ENCODE measurements around the gene HARBI1. TPM values are rescaled to one million over a fixed set of nuclear protein-coding genes. Genes with fewer than 3 reads are reported as not detected.
A peak's percentile ranks its signal among the peaks of the same experiment; 100 is the strongest.

HARBI1 gene
- total and polyA plus RNA-seq, 10 of the 15 experiments (the other 5 are each of a cell fraction or from before 2014, with no cell fraction given): 3.6 to 8.4 (median 5.2) TPM

GRCh38 chr11:46560300-46560991, 56.6 kb downstream of the HARBI1 start:
- RAD21 ChIA-PET (ENCODE audit: unreplicated experiment): interaction anchor here (0.6 to 2.7 kb wide), 17 partner anchors 10 to 211 kb away, joined by 3 to 20 read pairs (median 4); partner anchors contain the start of genes AMBRA1, ATG13 and HARBI1
- H3K79me2 ChIP-seq (ENCODE audit: control insufficient read depth, insufficient read depth, low read length): peaks cover 69% of the 10 kb centered on the region
- SMC1A ChIA-PET (ENCODE audit: uncharacterized antibody, unreplicated experiment): interaction anchor here (0.7 to 5.4 kb wide), 21 partner anchors 11 to 279 kb away, joined by 3 to 34 read pairs (median 4); partner anchors contain the start of genes AMBRA1, ARHGAP1, ATG13 and HARBI1
- intact Hi-C loops (cut with micrococcal nuclease; ENCODE audit: unreplicated experiment) (no loop called here), in situ Hi-C loops (cut with MboI) (no loop called here)
- peak; percentile 33 for DNase-seq (ENCODE audit: low read depth, low spot score)
- peak overlapping the region; percentile 46 for H2AFZ ChIP-seq (ENCODE audit: control insufficient read depth, low read depth, low read length)
- POLR2A ChIA-PET: interaction anchor here (0.7 to 2.7 kb wide), 11 partner anchors 10 to 139 kb away, joined by 3 to 11 read pairs (median 3); partner anchors contain the start of genes AMBRA1, ATG13 and HARBI1
- FAIRE-seq: no peak
- peak; percentile 86 for ATAC-seq
- H4K20me1 ChIP-seq (ENCODE audit: control insufficient read depth, insufficient read depth): no peaks in the 10 kb centered on the region
- H3K4me1 ChIP-seq (ENCODE audit: control insufficient read depth, insufficient read depth, low read length): peaks cover 4% of the 10 kb centered on the region
- WGBS (ENCODE audit: insufficient coverage, insufficient replicate concordance, low lambda C conversion rate, missing lambda C conversion rate): 2% methylated on average over 6 of the region's 6 CpGs
- CTCF ChIA-PET: interaction anchor here (0.7 to 3.9 kb wide), 16 partner anchors 10 to 172 kb away, joined by 3 to 29 read pairs (median 4); partner anchors contain the start of genes ARHGAP1, ATG13, HARBI1 and ZNF408
- peak overlapping the region; percentile 61 for H3K9ac ChIP-seq (ENCODE audit: control insufficient read depth, insufficient read depth, low read length)
- no peaks in the 10 kb centered on the region for H3K36me3 ChIP-seq (ENCODE audit: control insufficient read depth in 2 of 2, insufficient read depth in 2 of 2, low read length in 1 of 2)
- H3K4me2 ChIP-seq (ENCODE audit: control insufficient read depth, insufficient read depth): peak overlapping the region; percentile 85
- H3K27ac ChIP-seq (ENCODE audit: control insufficient read depth, insufficient read depth): peak overlapping the region; percentile 66
- peak overlapping the region; percentile 64 for H3K4me3 ChIP-seq
- no peaks in the 10 kb centered on the region for H3K9me3 ChIP-seq (replicated peaks; ENCODE audit: control insufficient read depth, insufficient read depth, low read length)
- TSS peak; percentile 42 for BruUV-seq (replicated peaks)
- H3K27me3 ChIP-seq (replicated peaks in 1 of 2; ENCODE audit: control insufficient read depth in 2 of 2, insufficient read depth in 2 of 2, low read length in 1 of 2): no peaks in the 10 kb centered on the region
- TF ChIP-seq REST (IDR thresholded peaks at IDR 0.05; ENCODE audit: low read depth, low read length) (no peak), IRF5 (IDR thresholded peaks at IDR 0.05; ENCODE audit: borderline replicate concordance) (no peak), RUNX3 (IDR thresholded peaks at IDR 0.05; ENCODE audit: low read length) (peak; percentile 42; the same call in 1 of the 2 replicates), DPF2 (IDR thresholded peaks at IDR 0.05) (no peak), ZBTB4 (CRISPR knock-in tag; IDR thresholded peaks at IDR 0.05) (no peak), USF1 (IDR thresholded peaks at IDR 0.05; ENCODE audit: borderline replicate concordance, extremely low read length, insufficient read depth, low read depth, low read length) (no peak), IKZF2 (IDR thresholded peaks at IDR 0.05) (peak in 1 of 2 experiments; percentile 6; a peak in 1 of 4 replicates), ZBTB11 (CRISPR knock-in tag; IDR thresholded peaks at IDR 0.05) (no peak)
